NCI-H2196 treated with DMSO at 0.1 percent for 48 hours (cell line): Measurements from ENCODE around the gene INAFM1.

Source experiments
- DNase-seq: peaks from one replicate; lab custom pipeline; 2025; ENCODE audit not compliant: unreplicated experiment; lab: John Stamatoyannopoulos, UW

INAFM1 gene

GRCh38 chr19:47274071-47274890 lies at the start of gene INAFM1:
Gene INAFM1, plus strand, starts transcription at chr19:47274885. Its CDS starts 35 bp downstream, at chr19:47274920.
- peak; percentile 91 for DNase-seq

- DNase-seq, result peak; percentile 84
Observed at GRCh38 chr19:47225746-47226425, 48.8 kb upstream of the INAFM1 start.

GRCh38 chr19:47226426-47227351 lies 48.0 kb upstream of the INAFM1 start:
- peak; percentile 31 for DNase-seq

DNA sequence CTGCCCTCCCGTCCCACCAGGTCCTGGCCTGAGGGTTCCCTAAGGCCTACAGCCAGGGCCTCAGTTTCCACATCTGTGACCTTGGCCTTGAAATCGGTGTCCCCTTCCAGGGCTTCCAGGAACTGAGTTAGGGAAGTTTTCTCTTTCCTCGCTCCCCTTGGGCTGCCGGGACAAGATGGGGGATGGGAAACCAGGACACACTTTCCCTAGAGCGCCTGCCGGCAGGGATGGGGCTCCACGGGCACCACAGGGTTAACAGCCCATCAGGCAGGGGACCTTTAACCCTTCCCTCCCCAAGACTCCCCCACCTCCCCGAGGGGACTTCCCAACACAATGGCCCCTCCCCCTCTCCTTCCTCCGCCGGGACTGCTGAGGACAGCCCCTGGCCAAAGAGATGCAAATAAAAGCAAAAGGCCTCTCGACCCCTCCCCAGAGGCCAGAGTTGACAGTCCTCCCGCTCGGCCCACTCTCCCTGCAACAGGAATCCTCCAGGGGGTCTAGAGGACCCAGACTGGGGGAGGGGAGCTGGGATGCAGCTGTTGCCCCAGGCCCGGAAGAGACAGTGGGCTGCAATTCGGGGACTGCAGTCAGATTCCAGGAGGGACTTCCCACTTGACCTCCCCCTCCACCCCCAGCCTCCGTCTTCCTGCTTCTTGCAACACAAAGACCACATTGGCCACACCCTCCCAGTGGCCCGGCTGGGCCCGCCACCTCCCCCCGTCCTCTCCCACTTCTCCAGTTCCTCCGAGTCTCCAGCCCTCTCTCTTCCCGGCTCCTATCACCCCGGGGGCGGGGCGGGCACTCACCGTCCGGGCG lies 47.1 kb upstream of the INAFM1 start:
- peak; percentile 42 for DNase-seq

GRCh38 chr19:47228168-47228936 lies 46.3 kb upstream of the INAFM1 start:
- no peak for DNase-seq

DNA sequence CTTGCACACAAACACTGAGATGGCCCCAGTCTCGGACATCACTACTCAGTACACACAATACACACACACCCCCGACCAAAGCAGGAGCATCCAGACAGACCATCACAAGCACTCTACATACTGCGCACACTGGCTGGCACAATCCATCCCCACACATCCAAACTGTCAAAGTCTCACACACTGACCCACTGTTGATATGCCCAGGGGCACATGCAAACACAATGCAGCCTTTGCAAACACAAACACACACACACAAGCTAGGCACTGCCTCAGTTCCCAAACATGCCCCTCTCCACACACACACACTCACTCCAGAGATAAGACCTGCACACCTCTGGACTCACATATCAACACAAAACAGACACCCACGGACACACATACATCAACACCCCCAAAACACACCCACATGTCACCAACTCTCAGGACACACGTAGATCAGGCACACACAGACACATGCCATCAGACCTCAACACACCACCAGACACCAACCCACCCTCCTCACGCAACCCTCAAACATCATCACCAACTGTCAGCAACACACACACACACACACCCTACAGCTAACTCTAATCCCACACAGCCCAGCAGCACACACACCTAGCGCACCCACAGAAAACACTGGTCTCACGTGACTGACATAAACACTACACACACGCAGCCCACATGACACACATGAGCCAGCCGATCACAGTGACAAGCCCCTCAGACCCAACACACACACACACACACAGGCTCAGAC lies 45.6 kb upstream of the INAFM1 start:
- no peak for DNase-seq

- DNase-seq, result no peak
Observed at GRCh38 chr19:47229676-47230053, 45.0 kb upstream of the INAFM1 start.

- DNase-seq, result no peak
Observed at GRCh38 chr19:47230054-47230920, 44.4 kb upstream of the INAFM1 start.

GRCh38 chr19:47230921-47231214 lies 43.8 kb upstream of the INAFM1 start, which contains the start of gene BBC3:
Gene BBC3, minus strand, starts transcription at chr19:47231199. Its CDS starts 2,768 bp downstream, at chr19:47228431.
- DNase-seq, result no peak

GRCh38 chr19:47231215-47232054 lies 43.2 kb upstream of the INAFM1 start:
- DNase-seq, result peak; percentile 63

GRCh38 chr19:47232422-47233211 lies 42.1 kb upstream of the INAFM1 start:
- DNase-seq, result no peak

GRCh38 chr19:47236072-47236675 lies 38.5 kb upstream of the INAFM1 start:
- DNase-seq, result no peak

- DNase-seq, result no peak
Observed at GRCh38 chr19:47239152-47239551, 35.5 kb upstream of the INAFM1 start.

GRCh38 chr19:47239610-47240296 lies 34.9 kb upstream of the INAFM1 start:
- DNase-seq, result peak; percentile 27

DNA sequence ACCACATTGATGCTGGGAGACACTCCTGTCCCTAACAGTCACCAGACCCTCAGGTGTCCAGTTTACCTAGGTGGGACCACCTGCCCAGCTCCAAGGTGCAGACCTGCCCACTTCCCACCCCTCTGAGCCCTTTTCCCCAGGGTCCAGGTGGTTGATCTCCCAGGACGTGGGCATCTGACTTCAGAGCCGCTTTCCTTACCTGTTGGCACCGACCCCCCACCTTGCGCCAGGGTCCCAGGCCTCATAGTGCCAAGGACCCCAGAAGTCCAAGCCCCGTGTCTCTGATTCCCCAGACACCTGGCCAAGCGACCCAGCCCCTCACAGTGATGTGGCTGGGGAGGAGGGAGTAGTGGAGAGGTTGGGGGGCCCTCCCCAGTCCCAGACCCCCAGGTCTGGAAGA lies 34.1 kb upstream of the INAFM1 start:
- DNase-seq, result no peak
